ENCODE results near the gene KLHL8.
"Not testable (repeated sequence)": the region's sequence is repeated elsewhere in the genome, so short reads cannot be mapped to it uniquely, and the experiment has no call there.

KLHL8 gene

DNA sequence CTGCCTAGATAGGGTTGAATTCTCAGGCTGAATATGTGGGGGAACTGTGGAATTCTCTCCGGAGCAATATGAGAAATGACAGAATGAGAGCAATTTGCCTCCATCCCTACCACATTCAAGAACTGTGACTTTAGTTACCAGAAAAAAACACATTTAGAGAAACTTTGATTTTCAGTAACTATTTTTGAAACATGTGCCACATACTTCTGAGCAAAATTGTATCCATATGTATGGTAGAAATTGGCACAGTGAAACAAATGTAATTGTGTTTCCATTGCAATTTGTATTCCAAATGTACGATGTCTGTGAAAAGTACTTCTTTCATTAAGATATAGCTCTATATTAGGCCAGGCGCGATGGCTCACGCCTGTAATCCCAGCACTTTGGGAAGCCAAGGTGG lies 5.5 kb upstream of the KLHL8 start:
- no peak for DNase-seq

DNA sequence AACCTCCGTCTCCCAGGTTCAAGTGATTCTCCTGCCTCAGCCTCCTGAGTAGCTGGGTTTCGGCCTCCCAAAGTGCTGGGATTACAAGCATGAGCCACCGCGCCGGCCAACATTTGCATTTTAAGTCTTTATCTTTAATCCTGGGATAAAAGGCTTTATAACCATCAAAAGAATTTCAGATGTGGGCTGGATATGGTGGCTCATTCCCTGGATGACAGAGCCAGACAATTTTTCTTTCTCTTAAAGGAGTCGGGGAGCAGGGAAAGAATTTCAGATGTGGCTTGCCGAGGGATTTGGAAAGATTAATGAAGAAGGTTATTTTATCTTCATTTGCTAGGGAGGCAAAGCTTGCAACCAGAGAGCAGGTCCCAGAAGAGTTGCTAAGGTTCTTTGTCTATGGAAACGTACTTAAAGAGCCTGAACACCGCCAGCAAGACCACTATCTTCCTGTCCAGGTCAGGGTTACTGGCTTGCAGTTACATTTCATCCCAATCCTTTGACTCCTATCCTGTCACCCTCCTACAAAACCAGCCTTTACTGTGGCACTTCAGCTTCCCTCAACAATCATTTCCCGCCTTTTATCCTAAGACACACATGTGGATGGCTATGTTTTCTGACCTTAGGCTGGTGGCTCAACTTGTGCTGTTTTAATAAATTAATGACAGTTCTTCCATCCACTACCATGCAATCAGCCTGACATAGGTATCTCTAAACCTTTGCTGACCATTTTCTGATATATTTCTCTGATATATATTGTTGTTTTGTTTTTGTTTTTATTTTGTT lies 3.9 kb upstream of the KLHL8 start:
- no peak for DNase-seq

DNA sequence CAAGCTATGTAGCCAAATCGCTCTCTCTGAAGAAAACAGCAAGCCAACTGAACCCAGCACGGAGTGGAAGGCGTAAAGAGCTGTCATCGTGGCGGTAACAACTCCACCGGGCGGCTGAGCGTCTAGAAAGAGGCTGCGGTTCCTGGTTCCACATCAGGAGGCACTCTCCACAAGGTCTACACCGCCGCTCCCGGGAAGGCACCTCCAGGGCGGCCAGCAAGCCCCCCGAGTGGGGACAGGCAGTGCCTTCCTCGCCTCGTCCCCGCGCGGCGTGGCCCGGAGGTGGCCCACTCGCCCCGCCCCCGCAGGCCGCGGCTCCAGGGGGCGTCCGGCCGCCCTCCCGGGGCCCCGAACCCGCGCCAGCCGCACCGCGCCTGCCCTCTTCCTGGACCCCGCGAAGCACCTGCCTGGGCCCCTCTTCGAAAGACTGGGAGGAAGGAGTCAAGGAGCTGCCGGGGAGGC lies 755 bp downstream of the KLHL8 start:
- DNase-seq: peak; percentile 38 to 44

DNA sequence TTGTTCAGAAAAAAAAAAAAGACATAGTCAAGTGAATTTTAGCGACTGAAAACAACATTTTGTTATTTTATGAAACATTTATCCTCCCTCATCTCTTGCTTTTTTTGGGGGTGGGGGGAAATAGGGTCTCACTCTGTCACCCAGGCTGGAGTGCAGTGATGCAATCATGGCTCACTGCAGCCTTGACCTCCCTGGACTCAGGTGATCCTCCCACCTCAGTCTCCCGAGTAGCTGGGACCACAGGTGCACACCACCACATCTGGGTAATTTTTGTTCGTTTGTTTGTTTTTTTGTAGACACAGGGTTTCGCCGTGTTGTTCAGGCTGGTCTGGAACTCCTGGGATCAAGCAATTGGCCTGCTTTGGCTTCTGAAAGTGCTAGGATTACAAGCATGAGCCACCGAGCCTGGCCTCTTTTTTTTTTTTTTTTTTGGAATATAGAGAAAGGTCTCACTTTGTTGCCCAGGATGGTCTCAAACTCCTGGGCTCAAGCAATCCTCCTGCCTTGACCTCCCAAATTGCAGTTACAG lies 3.1 kb downstream of the KLHL8 start:
- DNase-seq: not testable (repeated sequence)

DNA sequence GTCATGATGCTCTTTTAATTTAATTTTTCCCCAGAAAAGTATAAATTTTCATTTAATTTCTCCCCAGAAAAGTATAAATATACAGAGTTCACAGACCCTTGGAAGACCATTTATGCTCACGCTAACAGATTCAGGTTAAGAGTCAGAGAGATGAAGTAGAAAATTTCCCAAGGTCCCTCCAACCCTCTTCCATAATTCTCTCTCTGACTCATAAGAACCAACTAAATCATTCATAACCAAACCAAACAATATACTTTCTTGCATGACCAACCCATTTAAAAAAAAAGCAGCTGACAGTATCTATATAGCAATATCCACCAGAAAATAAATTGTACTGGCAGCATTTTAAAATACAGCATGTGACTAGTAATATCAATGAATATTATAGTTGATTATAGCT lies 3.9 kb downstream of the KLHL8 start:
- no peak for DNase-seq

DNA sequence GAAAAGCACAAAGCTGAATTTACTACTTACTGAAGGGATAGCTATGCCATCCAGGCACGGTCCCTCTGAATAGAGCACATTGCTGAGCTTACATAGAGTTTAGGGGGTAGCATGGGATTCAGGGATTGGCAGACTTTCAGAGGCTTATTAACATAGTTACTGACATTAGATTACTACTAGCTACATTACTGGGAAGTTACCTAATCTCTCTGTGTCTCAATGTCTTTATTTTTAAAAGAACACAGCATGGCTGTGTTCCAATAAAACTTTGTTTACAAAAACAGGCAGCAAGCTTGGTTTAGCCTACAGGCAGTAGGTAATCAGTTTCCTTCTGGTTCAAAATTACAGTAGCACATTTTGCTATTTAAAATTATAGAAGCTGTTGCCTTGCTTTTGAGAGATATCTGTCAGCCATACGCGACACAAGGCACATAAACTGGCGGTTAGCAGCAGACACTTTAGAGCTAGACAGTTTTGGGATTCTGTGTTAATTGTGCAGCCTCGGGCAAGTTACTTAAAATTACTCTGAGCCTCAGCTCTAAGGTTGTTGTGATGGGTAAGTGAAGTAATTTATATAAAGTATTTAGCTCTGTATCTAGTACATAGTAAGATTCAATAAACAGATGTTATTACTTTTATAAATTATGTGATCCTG lies 6.9 kb downstream of the KLHL8 start:
- no peak for DNase-seq

DNA sequence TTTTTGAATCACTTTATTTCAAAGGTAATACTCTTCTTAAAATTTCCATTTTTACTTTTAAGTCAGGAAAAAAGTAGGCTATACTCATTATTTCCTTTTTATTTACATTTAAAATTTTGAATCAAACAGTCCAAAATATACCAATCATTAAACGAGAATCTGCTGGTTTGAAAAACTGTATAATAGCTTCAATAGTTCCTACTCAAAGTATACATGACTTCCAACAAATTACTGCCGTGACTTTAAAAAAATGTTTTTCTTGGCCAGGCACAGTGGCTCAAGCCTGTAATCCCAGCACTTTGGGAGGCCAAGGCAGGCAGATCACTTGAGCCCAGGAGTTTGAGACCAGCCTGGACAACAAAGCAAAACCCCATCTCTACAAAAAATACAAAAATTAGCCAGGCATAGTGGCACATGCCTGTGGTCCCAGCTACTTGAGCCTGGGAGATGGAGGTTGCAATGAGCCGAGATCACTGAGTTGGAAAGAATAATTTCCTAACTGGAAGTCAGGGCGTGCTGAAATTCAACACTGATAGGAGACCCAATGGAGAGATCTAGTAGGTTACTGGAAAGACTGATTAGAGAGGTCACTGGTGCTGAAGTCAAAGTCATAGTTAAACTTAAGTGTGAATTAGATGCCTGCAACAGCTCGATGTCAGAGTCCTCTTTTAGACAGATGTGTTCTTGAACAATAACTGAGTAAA lies 9.0 kb downstream of the KLHL8 start:
- DNase-seq: no peak

DNA sequence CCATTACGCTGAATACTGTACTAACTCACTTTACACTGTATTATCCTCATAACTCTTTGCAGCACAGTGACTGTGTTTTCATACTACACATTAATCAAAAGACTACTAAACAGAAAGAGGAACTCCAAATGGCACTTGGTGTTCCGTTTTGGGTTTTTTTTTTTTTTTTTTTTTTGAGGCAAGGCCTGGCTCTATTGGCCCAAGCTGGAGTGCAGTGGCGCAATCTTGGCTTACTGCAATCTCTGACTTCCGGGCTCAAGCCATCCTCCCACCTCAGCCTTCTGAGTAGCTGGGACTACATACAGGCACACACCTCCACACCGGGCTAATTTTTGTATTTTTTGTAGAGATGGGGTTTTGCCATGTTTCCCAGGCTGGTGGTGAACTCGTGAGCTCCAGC lies 10.7 kb downstream of the KLHL8 start:
- peak; percentile 17 to 72 for DNase-seq

DNA sequence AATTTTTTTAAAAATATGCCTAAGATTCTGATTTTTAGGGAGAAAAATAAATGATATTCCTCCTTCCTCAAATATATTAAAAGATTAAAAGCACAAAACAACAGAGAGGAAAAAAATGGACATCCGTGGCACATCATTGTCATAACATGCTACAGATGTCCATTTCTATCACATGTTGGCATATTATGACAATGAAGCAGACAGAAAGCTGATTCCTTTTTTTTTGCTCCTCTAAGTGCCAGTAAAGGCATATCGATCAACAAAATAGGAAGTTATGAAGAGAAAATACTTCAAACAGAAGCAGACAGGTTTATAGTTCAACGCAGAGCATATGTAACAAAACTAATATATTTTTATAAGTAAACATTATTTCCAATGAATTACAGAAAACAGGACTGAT lies 11.2 kb downstream of the KLHL8 start:
- DNase-seq: no peak

DNA sequence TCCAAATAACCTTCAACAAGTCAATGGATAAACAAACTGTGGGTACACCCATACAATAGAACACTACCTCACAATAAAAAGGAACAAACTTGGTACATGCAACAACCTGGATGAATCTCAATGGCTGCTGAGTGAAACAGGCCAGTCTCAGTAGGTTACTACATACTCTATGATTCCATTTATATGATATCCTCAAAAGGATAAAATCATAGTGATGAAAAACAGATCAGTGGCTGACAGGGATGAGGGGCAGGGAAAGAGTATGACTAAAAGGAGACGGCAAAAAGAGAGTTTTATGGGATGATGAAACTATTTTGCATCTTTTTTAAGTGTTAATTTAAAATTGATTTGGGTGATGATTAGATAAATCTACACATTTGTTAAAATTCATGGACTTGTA lies 15.9 kb downstream of the KLHL8 start:
- no peak for DNase-seq

DNA sequence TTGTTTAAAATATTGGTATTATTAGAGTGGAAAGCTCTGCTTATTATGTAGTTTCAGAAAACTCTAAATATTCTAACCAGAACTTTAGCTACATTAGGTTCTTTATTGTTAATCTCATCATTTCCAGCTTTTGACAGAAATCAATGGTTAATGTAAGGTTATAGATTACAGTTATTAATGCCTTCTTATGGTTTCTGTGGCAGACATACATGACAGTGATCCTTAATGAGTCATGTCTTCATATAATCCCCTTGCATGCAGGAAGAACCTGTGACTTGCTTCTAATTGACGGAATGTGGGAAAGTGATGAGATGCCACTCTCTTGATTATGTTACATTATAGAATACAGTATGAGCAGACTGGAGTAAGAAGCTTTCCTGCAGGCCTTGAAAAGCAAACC lies 23.5 kb downstream of the KLHL8 start:
- no peak for DNase-seq

DNA sequence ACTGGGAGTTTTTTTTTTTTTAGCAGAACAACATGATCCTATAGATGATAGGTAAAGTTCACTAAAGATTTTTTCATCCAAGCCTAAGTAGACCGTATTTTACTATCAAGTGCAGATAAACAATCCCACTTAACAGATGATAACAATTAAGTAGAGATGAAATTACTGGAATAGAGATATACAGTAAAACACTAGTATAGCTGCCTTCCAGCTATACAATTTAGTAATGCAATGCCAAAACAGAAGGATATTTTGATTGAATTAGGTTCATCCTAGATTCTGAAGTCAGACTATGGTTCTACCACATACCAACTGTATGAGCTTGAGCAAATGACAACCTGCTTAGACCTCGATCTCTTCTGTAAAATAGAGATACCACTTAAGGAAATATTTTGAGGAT lies 24.3 kb downstream of the KLHL8 start:
- no peak for DNase-seq

DNA sequence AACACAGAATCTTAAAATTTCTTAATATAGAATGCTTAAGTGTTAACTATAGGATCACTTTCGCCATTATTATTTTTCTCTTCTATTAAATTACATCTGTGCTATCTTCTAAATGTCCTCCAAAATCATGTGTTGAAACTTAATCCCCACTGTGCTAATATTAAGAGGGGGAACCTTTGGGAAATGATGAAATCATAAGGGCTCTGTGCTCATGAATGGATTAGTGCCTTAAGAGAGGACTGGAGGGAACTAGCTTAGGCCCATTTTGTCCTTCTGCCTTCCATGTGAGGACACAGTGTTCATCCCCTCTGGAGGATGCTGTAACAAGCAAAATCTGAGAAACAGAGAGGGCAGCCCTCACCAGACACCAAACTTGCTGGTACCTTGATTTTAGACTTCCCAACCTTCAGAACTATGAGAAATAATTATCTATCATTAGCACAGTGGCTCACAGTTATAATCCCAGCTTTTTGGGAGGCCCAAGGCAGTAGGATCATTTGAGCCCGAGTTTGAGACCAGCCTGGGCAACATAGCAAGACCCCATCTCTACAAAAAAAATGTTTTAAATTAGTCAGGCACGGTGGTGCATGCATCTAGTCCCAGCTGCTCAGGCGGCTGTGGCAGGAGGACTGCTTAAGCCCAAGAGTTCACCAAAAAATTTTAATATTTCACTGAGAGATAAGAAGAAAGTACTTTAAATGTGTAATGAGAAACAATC lies 26.3 kb downstream of the KLHL8 start:
- DNase-seq: no peak

DNA sequence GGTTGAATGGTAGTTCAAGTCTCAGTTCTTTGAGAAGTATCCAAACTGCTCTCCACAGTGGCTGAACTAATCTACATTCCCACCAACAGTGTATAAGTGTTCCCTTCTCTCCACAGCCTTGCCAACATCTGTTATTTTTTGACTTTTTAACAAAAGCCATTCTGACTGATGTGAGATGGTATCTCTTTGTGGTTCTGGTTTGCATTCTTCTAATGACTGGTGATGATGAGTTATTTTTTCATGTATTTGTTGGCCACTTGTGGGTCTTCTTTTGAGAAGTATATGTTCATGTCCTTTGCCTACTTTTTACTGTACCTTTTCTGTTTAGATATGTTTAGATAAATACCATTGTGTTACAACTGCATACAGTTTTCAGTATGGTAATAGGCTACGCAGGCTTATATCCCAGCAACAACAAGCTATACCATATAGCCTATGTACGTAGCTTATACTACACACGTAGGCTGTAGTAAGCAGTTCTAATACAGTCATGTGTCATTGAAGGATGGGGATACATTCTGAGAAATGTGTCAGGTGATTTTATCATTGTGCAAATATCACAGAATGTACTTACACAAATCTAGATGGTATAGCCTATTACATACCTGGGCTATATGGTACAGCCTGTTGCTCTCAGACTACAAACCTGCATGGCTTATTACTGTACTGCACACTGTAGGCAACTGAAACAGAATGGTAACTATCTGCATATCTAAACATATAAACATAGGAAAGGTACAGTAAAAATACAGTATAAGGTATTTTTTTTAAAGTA lies 28.1 kb downstream of the KLHL8 start:
- no peak for DNase-seq

DNA sequence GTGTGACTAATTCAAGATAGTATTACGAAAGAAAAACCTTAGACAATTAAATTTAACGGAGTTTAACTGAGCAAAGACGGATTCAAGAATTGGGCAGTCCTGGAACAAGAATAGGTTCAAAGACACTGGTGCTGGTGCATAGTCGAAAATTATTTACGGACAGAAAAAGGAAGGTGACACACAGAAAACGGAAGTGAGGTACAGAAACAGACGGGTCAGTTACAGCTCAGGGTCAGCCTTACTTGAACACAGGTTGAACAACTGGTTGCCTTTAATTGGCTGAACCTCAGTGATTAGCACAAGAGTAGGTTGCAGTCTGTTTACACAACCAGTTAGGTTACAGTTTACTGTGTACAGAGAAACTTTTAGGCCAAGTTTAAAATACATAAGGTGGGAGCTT lies 31.5 kb downstream of the KLHL8 start:
- DNase-seq: no peak

DNA sequence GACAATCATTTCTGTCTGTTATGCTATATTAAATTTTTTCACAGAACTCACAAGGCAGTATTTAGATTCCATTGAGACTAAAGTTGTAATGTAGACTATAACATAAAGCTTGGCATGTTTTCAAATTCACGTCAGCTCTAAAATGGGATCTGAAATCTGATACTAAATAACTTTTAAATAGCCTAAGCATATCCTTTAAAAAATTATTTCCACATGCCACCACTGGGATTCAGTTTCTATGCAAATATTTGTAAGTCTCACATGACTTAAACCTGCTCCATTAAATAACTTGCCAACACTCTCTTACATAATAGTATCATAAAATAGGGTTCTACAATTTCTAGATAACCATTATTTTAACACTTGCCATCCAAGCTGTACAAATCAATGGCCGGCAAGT lies 32.4 kb downstream of the KLHL8 start:
- DNase-seq: no peak

DNA sequence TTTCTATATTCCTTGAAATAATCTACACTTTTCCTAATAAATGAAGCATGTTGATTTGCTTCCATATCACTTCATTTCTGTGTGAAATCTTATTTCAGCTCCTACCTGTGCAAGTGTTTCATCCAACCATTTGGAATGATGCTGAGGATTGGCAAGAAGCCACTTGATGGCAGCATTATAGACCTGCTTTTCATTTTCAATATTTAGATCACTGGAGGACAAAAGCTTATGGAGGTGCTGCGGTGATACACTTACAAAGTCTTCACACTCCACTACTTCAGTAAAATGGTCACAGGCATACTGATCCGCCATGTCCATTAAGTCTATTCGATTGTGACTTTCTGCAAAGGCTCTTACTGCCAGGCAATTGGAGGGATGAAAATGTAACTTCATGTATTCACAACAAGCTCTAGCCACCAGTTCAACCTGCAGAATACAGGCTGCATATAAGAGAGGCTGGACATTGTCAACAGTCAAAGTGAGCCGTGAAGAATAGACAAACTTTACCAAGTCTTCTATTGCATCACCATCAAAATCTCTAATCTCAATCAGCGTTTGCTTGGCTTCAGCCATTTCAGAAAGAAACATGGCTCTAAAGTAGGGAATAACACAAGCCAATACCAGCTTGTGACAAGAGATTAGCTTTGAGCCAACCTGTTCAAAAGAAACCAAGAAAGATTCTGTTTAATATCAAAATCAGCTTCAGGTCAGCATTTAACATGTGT lies 35.1 kb downstream of the KLHL8 start:
- DNase-seq: no peak

DNA sequence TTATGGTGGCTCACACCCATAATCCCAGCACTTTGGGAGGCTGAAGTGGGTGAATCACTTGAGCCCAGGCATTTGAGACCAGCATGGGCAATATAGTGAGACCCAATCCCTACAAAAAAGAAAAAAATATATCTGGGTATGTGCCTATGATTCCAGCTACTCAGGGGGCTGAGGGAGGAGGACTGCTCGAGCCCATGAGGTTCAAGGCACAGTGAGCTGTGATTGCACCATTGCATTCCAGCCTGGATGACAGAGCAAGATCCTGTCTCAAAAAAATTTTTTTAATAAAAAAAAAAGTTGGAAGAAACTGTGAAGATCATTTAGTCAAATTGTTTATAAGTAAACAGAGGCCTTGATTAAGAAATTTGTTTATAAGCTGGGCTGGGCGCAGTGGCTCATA lies 39.7 kb downstream of the KLHL8 start:
- no peak for DNase-seq

DNA sequence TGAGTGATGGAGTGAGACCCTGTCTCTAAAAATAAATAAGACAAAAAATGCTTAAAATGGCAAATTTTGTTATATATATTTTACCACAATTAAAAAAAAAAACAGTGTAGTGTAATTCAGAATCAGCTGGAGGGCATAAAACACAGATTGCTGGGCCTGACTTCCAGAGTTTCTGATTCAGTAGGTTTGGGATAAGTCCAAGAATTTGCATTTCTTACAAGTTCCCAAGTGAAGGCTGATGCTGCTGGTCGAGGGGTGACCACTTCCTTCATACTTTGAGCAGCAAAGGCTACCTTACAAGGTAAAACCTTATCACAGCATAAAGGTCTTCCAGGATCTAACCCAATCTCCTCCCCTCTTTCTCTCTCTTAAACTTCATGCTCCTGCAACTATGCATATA lies 40.7 kb downstream of the KLHL8 start:
- DNase-seq: no peak

DNA sequence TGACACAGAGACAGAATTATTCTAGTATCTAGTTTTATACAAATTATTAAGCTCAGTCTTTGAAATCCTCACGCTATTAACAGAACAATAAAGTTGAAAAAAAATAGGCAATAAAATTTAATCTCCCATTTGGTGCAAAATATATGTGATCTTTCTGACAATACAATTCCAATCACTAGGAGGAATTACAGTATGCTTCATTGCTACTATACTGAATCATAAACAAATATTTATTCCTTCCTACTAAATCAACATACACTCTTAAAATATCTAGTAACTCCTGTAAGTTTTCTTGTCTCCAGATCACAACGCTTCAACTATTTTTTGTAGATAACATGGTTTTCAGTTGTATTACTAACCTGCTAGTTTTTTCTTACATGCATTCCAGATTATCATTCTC lies 45.7 kb downstream of the KLHL8 start:
- no peak for DNase-seq

DNA sequence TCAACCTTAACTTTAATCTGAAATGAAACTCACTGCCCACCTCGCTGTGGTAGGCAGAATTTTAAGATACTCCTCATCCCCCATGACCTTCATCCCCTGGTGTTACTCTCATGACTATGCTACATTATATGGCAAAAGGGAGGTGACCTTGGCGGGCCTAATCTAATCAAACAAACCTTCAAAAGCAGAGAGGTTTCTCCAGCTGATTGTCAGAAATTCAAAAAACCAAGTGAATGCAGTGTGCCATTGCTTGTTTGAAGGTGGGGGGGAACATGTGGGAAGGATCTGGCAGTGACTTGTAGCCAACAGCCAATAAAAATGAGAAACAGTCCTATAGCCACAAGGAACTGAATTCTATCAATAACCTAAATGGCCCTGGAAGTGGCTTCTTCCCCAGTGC lies 48.5 kb downstream of the KLHL8 start:
- no peak for DNase-seq

Measured in CD4-positive, alpha-beta T cell treated with Interleukin-1 beta for 1 hour (primary cell).